Erythroblast (primary cell): Measurements from ENCODE around the gene NDUFA3.

Experiments used
- GATA1 ChIP-seq: IDR thresholded peaks from 2 replicates; pipeline ENCODE4 v1.6.1; 2011; ENCODE audit warnings: low read depth, mild to moderate bottlenecking, control low read depth, low read length, moderate library complexity
- POLR2A ChIP-seq: IDR thresholded peaks from 2 replicates; pipeline ENCODE4 v1.6.1; 2011; ENCODE audit warnings: mild to moderate bottlenecking, low read length

DNA sequence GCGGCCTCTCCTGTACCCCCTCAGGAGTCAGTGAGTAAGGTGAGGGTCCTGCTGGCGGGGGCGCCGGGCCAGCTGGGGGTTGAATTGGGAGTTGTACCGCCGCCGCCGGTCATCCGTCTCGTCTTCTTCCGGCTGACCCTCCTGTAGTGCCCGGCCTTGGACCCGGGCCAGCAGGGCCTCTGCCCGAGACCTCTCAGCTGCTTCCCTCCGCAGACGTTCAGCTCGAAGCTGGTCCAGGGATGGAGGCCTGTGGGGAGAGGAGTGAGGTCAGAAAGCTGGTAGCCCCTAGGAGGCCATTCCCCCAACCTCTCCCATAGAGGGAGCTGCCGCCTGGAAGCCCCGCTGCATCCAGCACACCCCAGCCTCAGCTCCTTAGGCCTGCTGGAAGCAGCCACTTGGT lies 53.0 kb downstream of the NDUFA3 start:
- TF ChIP-seq POLR2A = no peak
- no peak for TF ChIP-seq GATA1
